K562 (cell line): ENCODE data around the gene RASD2. TPM values are rescaled to one million over a fixed set of nuclear protein-coding genes. Genes with fewer than 3 reads are reported as not detected.
A peak's percentile ranks its signal among the peaks of the same experiment; 100 is the strongest.

Source experiments
- CBFA2T2 ChIP-seq: fragments of 450-650 bp; conservative IDR thresholded peaks from 2 replicates; pipeline ENCODE4 v1.6.1; 2017; ENCODE audit warnings: mild to moderate bottlenecking
- EHMT2 ChIP-seq: fragments of 450-650 bp; IDR thresholded peaks from 2 replicates; pipeline ENCODE4 v1.6.1; 2018; ENCODE audit warnings: antibody characterized with exemption
- GABPB2 ChIP-seq: fragments of 250-450 bp; sonication (Bioruptor Pico); conservative IDR thresholded peaks from 2 replicates; pipeline ENCODE4 v1.5.1; 2021; ENCODE audit warnings: mild to moderate bottlenecking
- JUN ChIP-seq, 2 experiments: sonication (generic) in 1 of 2; formaldehyde crosslinking in 1 of 2; IDR thresholded peaks; 2 replicates each; pipeline versions ENCODE4 v1.6.1 to v1.8.0; 2012 to 2022; ENCODE audit warnings: borderline replicate concordance in 2 of 2, mild to moderate bottlenecking in 2 of 2, improper control_type of control experiment in 1 of 2, low read depth in 1 of 2, low read length in 1 of 2, missing genetic modification reagents in 1 of 2
- MAZ ChIP-seq, 2 experiments: fragments of 450-650 bp in 1 of 2; sonication (generic) in 1 of 2; formaldehyde crosslinking; IDR thresholded peaks in 1 of 2; conservative IDR thresholded peaks in 1 of 2; 2 replicates each; pipeline versions ENCODE4 v1.4.0 to v1.5.0; 2020; ENCODE audit warnings: mild to moderate bottlenecking in 1 of 2, missing genetic modification reagents in 1 of 2
- TEAD1 ChIP-seq, 2 experiments: fragments of 450-650 bp in 1 of 2; sonication (generic) in 1 of 2; formaldehyde crosslinking; IDR thresholded peaks; 2 replicates each; pipeline versions ENCODE4 v1.4.0 to v1.8.0; 2020 to 2022; ENCODE audit warnings: mild to moderate bottlenecking in 2 of 2, missing genetic modification reagents in 1 of 2
- ZNF263 ChIP-seq: sonication (generic); formaldehyde crosslinking; IDR thresholded peaks from 2 replicates; pipeline ENCODE4 v1.8.0; 2022; ENCODE audit warnings: mild to moderate bottlenecking, missing genetic modification reagents, borderline replicate concordance
- polyA plus RNA-seq, 8 experiments: library from polyadenylated mRNA; depleted of rRNA in 4 of 8; stranded (reverse) in 5 of 8; unstranded in 3 of 8; fragments of >200 nt; fragmentation: Nextera tagmentation in 2 of 8; fragmentation: Illumina TruSeq in 1 of 8; extraction: Ambion mirVana in 2 of 8; extraction: Trizol in 1 of 8; gene quantifications; 2 replicates each; pipeline versions ENCODE4 v1.2.1 to v1.2.3, GENCODE V29; 2011 to 2014; ENCODE audit warnings: inconsistent platforms in 1 of 8, missing spikeins in 1 of 8
- total RNA-seq, 7 experiments: library from RNA; depleted of rRNA in 6 of 7; stranded (reverse); fragments of >200 nt in 6 of 7; fragmentation: Illumina TruSeq in 2 of 7; extraction: Trizol in 2 of 7; gene quantifications; 2 replicates each; pipeline versions ENCODE4 v1.2.1 to v1.2.3, GENCODE V29; 2011 to 2021; ENCODE audit warnings: low replicate concordance in 1 of 7
- TF ChIP-seq, protein P1 (sequence below): fragments of 450-650 bp; IDR thresholded peaks from 2 replicates; pipeline ENCODE4 v1.6.1; 2016; ENCODE audit warnings: low read depth
- TF ChIP-seq, protein P2 (sequence below), 2 experiments: fragments of 450-650 bp in 1 of 2; sonication (generic) in 1 of 2; formaldehyde crosslinking in 1 of 2; IDR thresholded peaks; 2 replicates each; pipeline versions ENCODE4 v1.7.1 to v1.9.0; 2016 to 2022; ENCODE audit warnings: inconsistent platforms in 1 of 2, mild to moderate bottlenecking in 1 of 2, missing genetic modification reagents in 1 of 2

Gene RASD2
- total and polyA plus RNA-seq, 9 of the 15 experiments (the other 6 are each of a cell fraction or from before 2014, with no cell fraction given) = 0.05 TPM; not detected in 8

DNA sequence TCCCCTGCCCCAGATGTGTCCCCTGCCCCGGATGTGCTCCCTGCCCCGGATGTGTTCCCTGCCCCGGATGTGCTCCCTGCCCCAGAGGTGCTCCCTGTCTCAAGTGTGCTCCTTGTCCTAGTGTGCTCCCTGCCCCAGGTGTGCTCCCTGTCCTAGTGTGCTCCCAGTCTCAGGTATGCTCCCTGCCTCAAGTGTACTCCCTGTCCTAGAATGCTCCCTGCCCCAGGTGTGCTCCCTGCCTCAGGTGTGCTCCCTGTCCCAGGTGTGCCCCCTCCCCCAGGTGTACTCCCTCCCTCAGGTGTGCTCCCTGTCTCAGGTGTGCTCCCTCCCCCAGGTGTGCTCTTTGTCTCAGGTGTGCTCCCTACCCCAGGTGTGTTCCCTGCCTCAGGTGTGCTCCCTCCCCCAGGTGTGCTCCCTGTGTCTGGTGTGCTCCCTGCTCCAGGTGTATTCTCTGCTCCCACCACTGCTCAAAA, 48.7 kb upstream of the RASD2 start (continued):
- TF ChIP-seq, protein P1, sequence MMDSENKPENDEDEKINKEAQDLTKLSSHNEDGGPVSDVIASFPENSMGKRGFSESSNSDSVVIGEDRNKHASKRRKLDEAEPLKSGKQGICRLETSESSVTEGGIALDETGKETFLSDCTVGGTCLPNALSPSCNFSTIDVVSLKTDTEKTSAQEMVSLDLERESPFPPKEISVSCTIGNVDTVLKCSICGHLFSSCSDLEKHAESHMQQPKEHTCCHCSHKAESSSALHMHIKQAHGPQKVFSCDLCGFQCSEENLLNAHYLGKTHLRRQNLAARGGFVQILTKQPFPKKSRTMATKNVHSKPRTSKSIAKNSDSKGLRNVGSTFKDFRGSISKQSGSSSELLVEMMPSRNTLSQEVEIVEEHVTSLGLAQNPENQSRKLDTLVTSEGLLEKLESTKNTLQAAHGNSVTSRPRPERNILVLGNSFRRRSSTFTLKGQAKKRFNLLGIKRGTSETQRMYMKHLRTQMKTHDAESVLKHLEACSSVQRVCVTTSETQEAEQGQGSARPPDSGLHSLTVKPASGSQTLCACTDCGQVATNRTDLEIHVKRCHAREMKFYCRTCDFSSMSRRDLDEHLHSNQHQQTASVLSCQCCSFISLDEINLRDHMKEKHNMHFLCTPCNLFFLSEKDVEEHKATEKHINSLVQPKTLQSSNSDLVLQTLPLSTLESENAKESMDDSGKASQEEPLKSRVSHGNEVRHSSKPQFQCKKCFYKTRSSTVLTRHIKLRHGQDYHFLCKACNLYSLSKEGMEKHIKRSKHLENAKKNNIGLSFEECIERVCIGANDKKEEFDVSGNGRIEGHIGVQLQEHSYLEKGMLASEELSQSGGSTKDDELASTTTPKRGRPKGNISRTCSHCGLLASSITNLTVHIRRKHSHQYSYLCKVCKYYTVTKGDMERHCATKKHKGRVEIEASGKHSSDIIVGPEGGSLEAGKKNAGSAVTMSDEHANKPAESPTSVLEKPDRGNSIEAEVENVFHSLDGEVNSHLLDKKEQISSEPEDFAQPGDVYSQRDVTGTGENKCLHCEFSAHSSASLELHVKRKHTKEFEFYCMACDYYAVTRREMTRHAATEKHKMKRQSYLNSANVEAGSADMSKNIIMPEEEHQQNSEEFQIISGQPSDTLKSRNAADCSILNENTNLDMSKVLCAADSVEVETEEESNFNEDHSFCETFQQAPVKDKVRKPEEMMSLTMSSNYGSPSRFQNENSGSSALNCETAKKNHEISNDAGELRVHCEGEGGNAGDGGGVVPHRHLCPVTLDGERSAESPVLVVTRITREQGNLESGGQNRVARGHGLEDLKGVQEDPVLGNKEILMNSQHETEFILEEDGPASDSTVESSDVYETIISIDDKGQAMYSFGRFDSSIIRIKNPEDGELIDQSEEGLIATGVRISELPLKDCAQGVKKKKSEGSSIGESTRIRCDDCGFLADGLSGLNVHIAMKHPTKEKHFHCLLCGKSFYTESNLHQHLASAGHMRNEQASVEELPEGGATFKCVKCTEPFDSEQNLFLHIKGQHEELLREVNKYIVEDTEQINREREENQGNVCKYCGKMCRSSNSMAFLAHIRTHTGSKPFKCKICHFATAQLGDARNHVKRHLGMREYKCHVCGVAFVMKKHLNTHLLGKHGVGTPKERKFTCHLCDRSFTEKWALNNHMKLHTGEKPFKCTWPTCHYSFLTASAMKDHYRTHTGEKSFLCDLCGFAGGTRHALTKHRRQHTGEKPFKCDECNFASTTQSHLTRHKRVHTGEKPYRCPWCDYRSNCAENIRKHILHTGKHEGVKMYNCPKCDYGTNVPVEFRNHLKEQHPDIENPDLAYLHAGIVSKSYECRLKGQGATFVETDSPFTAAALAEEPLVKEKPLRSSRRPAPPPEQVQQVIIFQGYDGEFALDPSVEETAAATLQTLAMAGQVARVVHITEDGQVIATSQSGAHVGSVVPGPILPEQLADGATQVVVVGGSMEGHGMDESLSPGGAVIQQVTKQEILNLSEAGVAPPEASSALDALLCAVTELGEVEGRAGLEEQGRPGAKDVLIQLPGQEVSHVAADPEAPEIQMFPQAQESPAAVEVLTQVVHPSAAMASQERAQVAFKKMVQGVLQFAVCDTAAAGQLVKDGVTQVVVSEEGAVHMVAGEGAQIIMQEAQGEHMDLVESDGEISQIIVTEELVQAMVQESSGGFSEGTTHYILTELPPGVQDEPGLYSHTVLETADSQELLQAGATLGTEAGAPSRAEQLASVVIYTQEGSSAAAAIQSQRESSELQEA = no peak
- peak; percentile 61; the same call in 1 of the 2 replicates for TF ChIP-seq EHMT2
- TF ChIP-seq CBFA2T2 = no peak
- TF ChIP-seq, protein P2, sequence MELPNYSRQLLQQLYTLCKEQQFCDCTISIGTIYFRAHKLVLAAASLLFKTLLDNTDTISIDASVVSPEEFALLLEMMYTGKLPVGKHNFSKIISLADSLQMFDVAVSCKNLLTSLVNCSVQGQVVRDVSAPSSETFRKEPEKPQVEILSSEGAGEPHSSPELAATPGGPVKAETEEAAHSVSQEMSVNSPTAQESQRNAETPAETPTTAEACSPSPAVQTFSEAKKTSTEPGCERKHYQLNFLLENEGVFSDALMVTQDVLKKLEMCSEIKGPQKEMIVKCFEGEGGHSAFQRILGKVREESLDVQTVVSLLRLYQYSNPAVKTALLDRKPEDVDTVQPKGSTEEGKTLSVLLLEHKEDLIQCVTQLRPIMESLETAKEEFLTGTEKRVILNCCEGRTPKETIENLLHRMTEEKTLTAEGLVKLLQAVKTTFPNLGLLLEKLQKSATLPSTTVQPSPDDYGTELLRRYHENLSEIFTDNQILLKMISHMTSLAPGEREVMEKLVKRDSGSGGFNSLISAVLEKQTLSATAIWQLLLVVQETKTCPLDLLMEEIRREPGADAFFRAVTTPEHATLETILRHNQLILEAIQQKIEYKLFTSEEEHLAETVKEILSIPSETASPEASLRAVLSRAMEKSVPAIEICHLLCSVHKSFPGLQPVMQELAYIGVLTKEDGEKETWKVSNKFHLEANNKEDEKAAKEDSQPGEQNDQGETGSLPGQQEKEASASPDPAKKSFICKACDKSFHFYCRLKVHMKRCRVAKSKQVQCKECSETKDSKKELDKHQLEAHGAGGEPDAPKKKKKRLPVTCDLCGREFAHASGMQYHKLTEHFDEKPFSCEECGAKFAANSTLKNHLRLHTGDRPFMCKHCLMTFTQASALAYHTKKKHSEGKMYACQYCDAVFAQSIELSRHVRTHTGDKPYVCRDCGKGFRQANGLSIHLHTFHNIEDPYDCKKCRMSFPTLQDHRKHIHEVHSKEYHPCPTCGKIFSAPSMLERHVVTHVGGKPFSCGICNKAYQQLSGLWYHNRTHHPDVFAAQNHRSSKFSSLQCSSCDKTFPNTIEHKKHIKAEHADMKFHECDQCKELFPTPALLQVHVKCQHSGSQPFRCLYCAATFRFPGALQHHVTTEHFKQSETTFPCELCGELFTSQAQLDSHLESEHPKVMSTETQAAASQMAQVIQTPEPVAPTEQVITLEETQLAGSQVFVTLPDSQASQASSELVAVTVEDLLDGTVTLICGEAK (IDR thresholded peaks at IDR 0.05) = peak; percentile 87
- TF ChIP-seq, protein P2 (CRISPR knock-in tag; IDR thresholded peaks at IDR 0.05) = no peak
- TF ChIP-seq ZNF263 = peak; percentile 98
- TF ChIP-seq JUN (IDR thresholded peaks at IDR 0.05; ENCODE audit: borderline replicate concordance, low read depth, low read length) = no peak
- no peak for TF ChIP-seq JUN (CRISPR knock-in tag; IDR thresholded peaks at IDR 0.05; ENCODE audit: borderline replicate concordance)
- TF ChIP-seq GABPB2 = no peak
- no peak for TF ChIP-seq TEAD1 (CRISPR knock-in tag; IDR thresholded peaks at IDR 0.05)
- 0 out of 4 replicates have a peak, but pooled peaks of 1 of the 2 experiments have one; percentile 16 for TF ChIP-seq MAZ (CRISPR knock-in tag; conservative IDR thresholded peaks at IDR 0.05 in 1 of 2, IDR thresholded peaks at IDR 0.05 in 1 of 2)
